SK-N-SH (cell line): Measurements from ENCODE around the gene SCGB1C1.

Experiments used
- JUND ChIP-seq: IDR thresholded peaks from 2 replicates; pipeline ENCODE4 v1.4.0; 2012
- TF ChIP-seq, protein P1 (sequence below): fragments of 200-600 bp; sonication (generic); IDR thresholded peaks from 2 replicates; pipeline ENCODE4 v1.6.1; 2017; ENCODE audit warnings: antibody characterized with exemption, mild to moderate bottlenecking, moderate library complexity
- TF ChIP-seq, protein P2 (sequence below): IDR thresholded peaks from 2 replicates; pipeline ENCODE4 v1.4.0; 2012; ENCODE audit warnings: low read depth
- TF ChIP-seq, protein P3 (sequence below): IDR thresholded peaks from 2 replicates; pipeline ENCODE4 v1.6.1; 2012; ENCODE audit warnings: mild to moderate bottlenecking, low read depth, low read length, moderate library complexity

DNA sequence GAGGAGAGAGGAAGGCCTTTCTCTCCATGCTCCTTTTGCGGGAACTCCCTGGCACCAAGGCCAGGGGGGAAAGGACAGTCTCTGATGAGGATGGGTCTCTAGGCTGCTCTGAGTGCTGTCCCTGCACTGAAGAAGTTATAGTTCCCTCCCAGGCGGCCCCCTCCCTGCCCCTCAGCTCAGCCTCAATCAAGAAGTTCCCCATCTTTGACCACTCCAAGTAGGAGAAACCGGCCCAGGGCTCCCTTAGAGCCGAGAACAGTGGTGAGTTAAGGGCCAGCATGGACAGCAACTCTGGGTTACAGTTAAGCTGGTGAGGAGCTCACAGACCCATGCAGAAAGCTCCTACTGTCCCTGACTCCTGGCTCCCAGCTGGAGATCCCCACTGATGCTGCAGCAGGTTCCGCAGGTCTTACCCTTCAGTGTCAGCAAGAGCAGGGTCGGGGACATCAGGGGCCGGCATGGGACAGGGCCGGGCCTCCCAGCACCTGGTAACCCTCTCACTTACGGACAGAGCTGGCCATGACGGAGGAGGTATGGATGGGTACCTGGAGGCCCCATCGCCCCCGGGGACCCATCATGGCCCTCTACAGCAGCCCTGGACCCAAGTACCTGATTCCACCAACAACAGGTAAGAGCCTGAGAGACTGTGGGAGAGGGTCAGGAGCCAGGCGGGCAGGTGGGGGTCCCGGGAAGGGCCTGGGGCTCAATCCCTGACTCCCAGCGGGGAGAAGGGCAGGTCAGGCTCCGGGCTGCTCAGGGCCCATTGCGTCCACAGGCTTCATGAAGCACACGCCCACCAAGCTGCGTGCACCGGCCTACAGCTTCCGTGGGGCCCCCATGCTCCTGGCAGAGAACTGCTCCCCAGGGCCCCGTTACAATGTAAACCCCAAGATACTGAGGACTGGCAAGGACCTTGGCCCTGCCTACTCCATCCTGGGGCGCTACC lies 4.2 kb downstream of the SCGB1C1 start:
- TF ChIP-seq, protein P1, sequence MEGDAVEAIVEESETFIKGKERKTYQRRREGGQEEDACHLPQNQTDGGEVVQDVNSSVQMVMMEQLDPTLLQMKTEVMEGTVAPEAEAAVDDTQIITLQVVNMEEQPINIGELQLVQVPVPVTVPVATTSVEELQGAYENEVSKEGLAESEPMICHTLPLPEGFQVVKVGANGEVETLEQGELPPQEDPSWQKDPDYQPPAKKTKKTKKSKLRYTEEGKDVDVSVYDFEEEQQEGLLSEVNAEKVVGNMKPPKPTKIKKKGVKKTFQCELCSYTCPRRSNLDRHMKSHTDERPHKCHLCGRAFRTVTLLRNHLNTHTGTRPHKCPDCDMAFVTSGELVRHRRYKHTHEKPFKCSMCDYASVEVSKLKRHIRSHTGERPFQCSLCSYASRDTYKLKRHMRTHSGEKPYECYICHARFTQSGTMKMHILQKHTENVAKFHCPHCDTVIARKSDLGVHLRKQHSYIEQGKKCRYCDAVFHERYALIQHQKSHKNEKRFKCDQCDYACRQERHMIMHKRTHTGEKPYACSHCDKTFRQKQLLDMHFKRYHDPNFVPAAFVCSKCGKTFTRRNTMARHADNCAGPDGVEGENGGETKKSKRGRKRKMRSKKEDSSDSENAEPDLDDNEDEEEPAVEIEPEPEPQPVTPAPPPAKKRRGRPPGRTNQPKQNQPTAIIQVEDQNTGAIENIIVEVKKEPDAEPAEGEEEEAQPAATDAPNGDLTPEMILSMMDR = no peak
- TF ChIP-seq, protein P2, sequence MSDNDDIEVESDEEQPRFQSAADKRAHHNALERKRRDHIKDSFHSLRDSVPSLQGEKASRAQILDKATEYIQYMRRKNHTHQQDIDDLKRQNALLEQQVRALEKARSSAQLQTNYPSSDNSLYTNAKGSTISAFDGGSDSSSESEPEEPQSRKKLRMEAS = no peak
- TF ChIP-seq, protein P3, sequence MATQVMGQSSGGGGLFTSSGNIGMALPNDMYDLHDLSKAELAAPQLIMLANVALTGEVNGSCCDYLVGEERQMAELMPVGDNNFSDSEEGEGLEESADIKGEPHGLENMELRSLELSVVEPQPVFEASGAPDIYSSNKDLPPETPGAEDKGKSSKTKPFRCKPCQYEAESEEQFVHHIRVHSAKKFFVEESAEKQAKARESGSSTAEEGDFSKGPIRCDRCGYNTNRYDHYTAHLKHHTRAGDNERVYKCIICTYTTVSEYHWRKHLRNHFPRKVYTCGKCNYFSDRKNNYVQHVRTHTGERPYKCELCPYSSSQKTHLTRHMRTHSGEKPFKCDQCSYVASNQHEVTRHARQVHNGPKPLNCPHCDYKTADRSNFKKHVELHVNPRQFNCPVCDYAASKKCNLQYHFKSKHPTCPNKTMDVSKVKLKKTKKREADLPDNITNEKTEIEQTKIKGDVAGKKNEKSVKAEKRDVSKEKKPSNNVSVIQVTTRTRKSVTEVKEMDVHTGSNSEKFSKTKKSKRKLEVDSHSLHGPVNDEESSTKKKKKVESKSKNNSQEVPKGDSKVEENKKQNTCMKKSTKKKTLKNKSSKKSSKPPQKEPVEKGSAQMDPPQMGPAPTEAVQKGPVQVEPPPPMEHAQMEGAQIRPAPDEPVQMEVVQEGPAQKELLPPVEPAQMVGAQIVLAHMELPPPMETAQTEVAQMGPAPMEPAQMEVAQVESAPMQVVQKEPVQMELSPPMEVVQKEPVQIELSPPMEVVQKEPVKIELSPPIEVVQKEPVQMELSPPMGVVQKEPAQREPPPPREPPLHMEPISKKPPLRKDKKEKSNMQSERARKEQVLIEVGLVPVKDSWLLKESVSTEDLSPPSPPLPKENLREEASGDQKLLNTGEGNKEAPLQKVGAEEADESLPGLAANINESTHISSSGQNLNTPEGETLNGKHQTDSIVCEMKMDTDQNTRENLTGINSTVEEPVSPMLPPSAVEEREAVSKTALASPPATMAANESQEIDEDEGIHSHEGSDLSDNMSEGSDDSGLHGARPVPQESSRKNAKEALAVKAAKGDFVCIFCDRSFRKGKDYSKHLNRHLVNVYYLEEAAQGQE = no peak
- no peak for TF ChIP-seq JUND
